ENCODE results near the gene PRXL2B. TPM values are rescaled to one million over a fixed set of nuclear protein-coding genes. Genes with fewer than 3 reads are reported as not detected.

Gene PRXL2B
- total and polyA plus RNA-seq, 10 of the 15 experiments (the other 5 are each of a cell fraction or from before 2014, with no cell fraction given): 0.44 to 5.6 (median 4.0) TPM

- TF ChIP-seq, protein P1, sequence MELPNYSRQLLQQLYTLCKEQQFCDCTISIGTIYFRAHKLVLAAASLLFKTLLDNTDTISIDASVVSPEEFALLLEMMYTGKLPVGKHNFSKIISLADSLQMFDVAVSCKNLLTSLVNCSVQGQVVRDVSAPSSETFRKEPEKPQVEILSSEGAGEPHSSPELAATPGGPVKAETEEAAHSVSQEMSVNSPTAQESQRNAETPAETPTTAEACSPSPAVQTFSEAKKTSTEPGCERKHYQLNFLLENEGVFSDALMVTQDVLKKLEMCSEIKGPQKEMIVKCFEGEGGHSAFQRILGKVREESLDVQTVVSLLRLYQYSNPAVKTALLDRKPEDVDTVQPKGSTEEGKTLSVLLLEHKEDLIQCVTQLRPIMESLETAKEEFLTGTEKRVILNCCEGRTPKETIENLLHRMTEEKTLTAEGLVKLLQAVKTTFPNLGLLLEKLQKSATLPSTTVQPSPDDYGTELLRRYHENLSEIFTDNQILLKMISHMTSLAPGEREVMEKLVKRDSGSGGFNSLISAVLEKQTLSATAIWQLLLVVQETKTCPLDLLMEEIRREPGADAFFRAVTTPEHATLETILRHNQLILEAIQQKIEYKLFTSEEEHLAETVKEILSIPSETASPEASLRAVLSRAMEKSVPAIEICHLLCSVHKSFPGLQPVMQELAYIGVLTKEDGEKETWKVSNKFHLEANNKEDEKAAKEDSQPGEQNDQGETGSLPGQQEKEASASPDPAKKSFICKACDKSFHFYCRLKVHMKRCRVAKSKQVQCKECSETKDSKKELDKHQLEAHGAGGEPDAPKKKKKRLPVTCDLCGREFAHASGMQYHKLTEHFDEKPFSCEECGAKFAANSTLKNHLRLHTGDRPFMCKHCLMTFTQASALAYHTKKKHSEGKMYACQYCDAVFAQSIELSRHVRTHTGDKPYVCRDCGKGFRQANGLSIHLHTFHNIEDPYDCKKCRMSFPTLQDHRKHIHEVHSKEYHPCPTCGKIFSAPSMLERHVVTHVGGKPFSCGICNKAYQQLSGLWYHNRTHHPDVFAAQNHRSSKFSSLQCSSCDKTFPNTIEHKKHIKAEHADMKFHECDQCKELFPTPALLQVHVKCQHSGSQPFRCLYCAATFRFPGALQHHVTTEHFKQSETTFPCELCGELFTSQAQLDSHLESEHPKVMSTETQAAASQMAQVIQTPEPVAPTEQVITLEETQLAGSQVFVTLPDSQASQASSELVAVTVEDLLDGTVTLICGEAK (IDR thresholded peaks at IDR 0.05; ENCODE audit: borderline replicate concordance): no peak
- TF ChIP-seq ATF2 (IDR thresholded peaks at IDR 0.05; ENCODE audit: low read length): no peak
- no peak for TF ChIP-seq CHD1 (IDR thresholded peaks at IDR 0.05; ENCODE audit: low read depth, low read length)
- 0 out of 2 replicates have a peak, but pooled peaks have one; percentile 26 for TF ChIP-seq LARP7 (IDR thresholded peaks at IDR 0.05)
- TF ChIP-seq CBX3 (IDR thresholded peaks at IDR 0.05; ENCODE audit: borderline replicate concordance, low read depth): no peak
- no peak for TF ChIP-seq FOS (IDR thresholded peaks at IDR 0.05; ENCODE audit: borderline replicate concordance, extremely low read depth, insufficient read length)
- TF ChIP-seq MTA2 (IDR thresholded peaks at IDR 0.05; ENCODE audit: low read depth): no peak
- TF ChIP-seq PML (IDR thresholded peaks at IDR 0.05; ENCODE audit: low read length): no peak
- TF ChIP-seq NR2C1 (IDR thresholded peaks at IDR 0.05): no peak
- TF ChIP-seq GATAD2B (conservative IDR thresholded peaks at IDR 0.05; ENCODE audit: low read depth): no peak
- no peak for TF ChIP-seq MEF2A (IDR thresholded peaks at IDR 0.05; ENCODE audit: insufficient read depth, low read depth, low read length)
- no peak for TF ChIP-seq RFX5 (IDR thresholded peaks at IDR 0.05; ENCODE audit: low read depth, low read length)
- TF ChIP-seq EZH2 (IDR thresholded peaks at IDR 0.05; ENCODE audit: borderline replicate concordance, control insufficient read depth, low read depth, low read length): no peak
- no peak for TF ChIP-seq SRF (IDR thresholded peaks at IDR 0.05; ENCODE audit: low read depth in 2 of 2, low read length in 2 of 2)
- no peak for TF ChIP-seq ZNF384 (IDR thresholded peaks at IDR 0.05; ENCODE audit: borderline replicate concordance, low read depth, low read length)
- TF ChIP-seq BCL11A (IDR thresholded peaks at IDR 0.05; ENCODE audit: low read depth, low read length): no peak
- TF ChIP-seq ZNF622 (IDR thresholded peaks at IDR 0.05): no peak
- TF ChIP-seq, protein P2, sequence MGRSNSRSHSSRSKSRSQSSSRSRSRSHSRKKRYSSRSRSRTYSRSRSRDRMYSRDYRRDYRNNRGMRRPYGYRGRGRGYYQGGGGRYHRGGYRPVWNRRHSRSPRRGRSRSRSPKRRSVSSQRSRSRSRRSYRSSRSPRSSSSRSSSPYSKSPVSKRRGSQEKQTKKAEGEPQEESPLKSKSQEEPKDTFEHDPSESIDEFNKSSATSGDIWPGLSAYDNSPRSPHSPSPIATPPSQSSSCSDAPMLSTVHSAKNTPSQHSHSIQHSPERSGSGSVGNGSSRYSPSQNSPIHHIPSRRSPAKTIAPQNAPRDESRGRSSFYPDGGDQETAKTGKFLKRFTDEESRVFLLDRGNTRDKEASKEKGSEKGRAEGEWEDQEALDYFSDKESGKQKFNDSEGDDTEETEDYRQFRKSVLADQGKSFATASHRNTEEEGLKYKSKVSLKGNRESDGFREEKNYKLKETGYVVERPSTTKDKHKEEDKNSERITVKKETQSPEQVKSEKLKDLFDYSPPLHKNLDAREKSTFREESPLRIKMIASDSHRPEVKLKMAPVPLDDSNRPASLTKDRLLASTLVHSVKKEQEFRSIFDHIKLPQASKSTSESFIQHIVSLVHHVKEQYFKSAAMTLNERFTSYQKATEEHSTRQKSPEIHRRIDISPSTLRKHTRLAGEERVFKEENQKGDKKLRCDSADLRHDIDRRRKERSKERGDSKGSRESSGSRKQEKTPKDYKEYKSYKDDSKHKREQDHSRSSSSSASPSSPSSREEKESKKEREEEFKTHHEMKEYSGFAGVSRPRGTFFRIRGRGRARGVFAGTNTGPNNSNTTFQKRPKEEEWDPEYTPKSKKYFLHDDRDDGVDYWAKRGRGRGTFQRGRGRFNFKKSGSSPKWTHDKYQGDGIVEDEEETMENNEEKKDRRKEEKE (IDR thresholded peaks at IDR 0.05): no peak
- no peak for TF ChIP-seq SUPT20H (IDR thresholded peaks at IDR 0.05; ENCODE audit: borderline replicate concordance, control insufficient read depth, low read depth, low read length)
- no peak for TF ChIP-seq ESRRA (IDR thresholded peaks at IDR 0.05; ENCODE audit: low read length)
- TF ChIP-seq FOXM1 (IDR thresholded peaks at IDR 0.05; ENCODE audit: low read depth, low read length): no peak
- TF ChIP-seq RAD51 (IDR thresholded peaks at IDR 0.05): no peak
- TF ChIP-seq KAT2A (conservative IDR thresholded peaks at IDR 0.05; ENCODE audit: control insufficient read depth, low read depth, low read length): no peak
These were observed 39.1 kb upstream of the PRXL2B start (continued) for GRCh38 chr1:2547210-2548067.

Data from GM12878 (cell line).